HepG2 (cell line): ENCODE data around the gene MFAP5. TPM values are rescaled to one million over a fixed set of nuclear protein-coding genes. Genes with fewer than 3 reads are reported as not detected.

Experiments used
- ATAC-seq: fragments of 200-7000 bp; cut with Tn5 transposase; 3 replicates; pipeline ENCODE4 v1.9.1; 2020; ENCODE audit warnings: mild to moderate bottlenecking, moderate library complexity
- BruUV-seq: library from RNA; stranded (reverse); fragments of 400-500 nt; replicated peaks from 2 replicates; lab custom pipeline; 2021; lab: Mats Ljungman, UMichigan
- CTCF ChIA-PET: fragments of 300-600 bp; formaldehyde crosslinking; extraction: SDS; loops from one replicate; lab custom pipeline; 2021; ENCODE audit warnings: low total read pairs, inconsistent platforms, low intra/inter-chr PET ratio; lab: Yijun Ruan, JAX
- POLR2A ChIA-PET: fragments of 350-600 bp; sonication (Branson Sonifier 250); formaldehyde crosslinking; loops from one replicate; lab custom pipeline; 2020; ENCODE audit warnings: antibody characterized with exemption, inconsistent platforms; lab: Yijun Ruan, JAX
- DNase-seq: peaks from one replicate; pipeline ENCODE4 v3.0.0-alpha.2; 2015; ENCODE audit warnings: low spot score
- FAIRE-seq: peaks from 3 replicates; lab custom pipeline; 2011; peaks lifted over from hg19 to GRCh38; lab: Jason Lieb, UNC
- H2AFZ ChIP-seq: one replicate; pipeline ENCODE4 v1.6.1; 2011; ENCODE audit warnings: low read length, inconsistent platforms
- H3K27ac ChIP-seq: fragments of 300-600 bp; 3 replicates; pipeline ENCODE4 v1.8.0; 2011; ENCODE audit warnings: mixed run types, mild to moderate bottlenecking, mixed read lengths, low read length, inconsistent platforms; ENCODE audit not compliant: insufficient read depth; ENCODE audit errors: extremely low read length
- H3K27me3 ChIP-seq, 2 experiments: fragments of 200-600 bp in 1 of 2; 2 replicates in 1 of 2; 3 replicates in 1 of 2; pipeline versions ENCODE4 v1.6.0 to v1.8.0; 2011; ENCODE audit warnings: low read length in 2 of 2, mild to moderate bottlenecking in 2 of 2, moderate library complexity in 2 of 2, inconsistent platforms in 1 of 2; ENCODE audit not compliant: insufficient read depth in 2 of 2, control insufficient read depth in 1 of 2
- H3K36me3 ChIP-seq, 2 experiments: fragments of 200-600 bp in 1 of 2; replicated peaks in 1 of 2; 2 replicates in 1 of 2; 3 replicates in 1 of 2; pipeline versions ENCODE4 v1.5.1 to v1.8.0; 2011; ENCODE audit warnings: low read length in 2 of 2, inconsistent platforms in 1 of 2; ENCODE audit not compliant: insufficient read depth in 2 of 2, control insufficient read depth in 1 of 2
- H3K4me1 ChIP-seq: 2 replicates; pipeline ENCODE4 v1.5.1; 2012; ENCODE audit warnings: low read length, inconsistent platforms; ENCODE audit not compliant: insufficient read depth
- H3K4me2 ChIP-seq: 2 replicates; pipeline ENCODE4 v1.6.0; 2011; ENCODE audit warnings: low read depth, low read length, inconsistent platforms
- H3K4me3 ChIP-seq, 3 experiments: fragments of 200-600 bp in 1 of 3; sonication (generic), shearing (Covaris generic) in 1 of 3; replicated peaks in 1 of 3; 2 replicates each; pipeline ENCODE4 v1.5.1; 2011 to 2016; ENCODE audit warnings: low read length in 3 of 3, inconsistent platforms in 2 of 3, low read depth in 2 of 3, mild to moderate bottlenecking in 2 of 3, control low read depth in 1 of 3, mixed read lengths in 1 of 3; ENCODE audit not compliant: insufficient read depth in 1 of 3
- H3K79me2 ChIP-seq: one replicate; pipeline ENCODE4 v1.6.1; 2011; ENCODE audit warnings: low read length, inconsistent platforms; ENCODE audit not compliant: insufficient read depth
- H3K9ac ChIP-seq: 2 replicates; pipeline ENCODE4 v1.6.0; 2011; ENCODE audit warnings: mild to moderate bottlenecking, low read depth, low read length, inconsistent platforms; ENCODE audit not compliant: insufficient read depth
- H3K9me3 ChIP-seq: 2 replicates; pipeline ENCODE4 v1.5.1; 2012; ENCODE audit warnings: mild to moderate bottlenecking, low read length
- H4K20me1 ChIP-seq: 2 replicates; pipeline ENCODE4 v1.6.0; 2011; ENCODE audit warnings: inconsistent platforms, mild to moderate bottlenecking, low read length, moderate library complexity; ENCODE audit not compliant: insufficient read depth
- AHR ChIP-seq: IDR thresholded peaks from 2 replicates; pipeline ENCODE4 v1.6.1; 2018; ENCODE audit warnings: missing genetic modification reagents, missing compliant biosample characterization
- CAMTA2 ChIP-seq: sonication (generic); formaldehyde crosslinking; IDR thresholded peaks from 2 replicates; pipeline ENCODE4 v1.4.0; 2020; ENCODE audit warnings: mild to moderate bottlenecking, missing genetic modification reagents, borderline replicate concordance
- ERF ChIP-seq: IDR thresholded peaks from 2 replicates; pipeline ENCODE4 v1.6.1; 2018; ENCODE audit warnings: missing biosample characterization, missing genetic modification reagents
- FIP1L1 ChIP-seq: fragments of 200-400 bp; formaldehyde crosslinking; IDR thresholded peaks from 2 replicates; pipeline ENCODE4 v1.6.1; 2018; ENCODE audit warnings: low read depth, mild to moderate bottlenecking, low read length, moderate library complexity, borderline replicate concordance; ENCODE audit not compliant: insufficient read depth
- FOSL2 ChIP-seq: sonication (generic); formaldehyde crosslinking; IDR thresholded peaks from 2 replicates; pipeline ENCODE4 v1.4.0; 2020; ENCODE audit warnings: missing genetic modification reagents
- FOXJ3 ChIP-seq: sonication (generic); formaldehyde crosslinking; IDR thresholded peaks from 2 replicates; pipeline ENCODE4 v1.4.0; 2020; ENCODE audit warnings: missing genetic modification reagents, mild to moderate bottlenecking, borderline replicate concordance
- HMG20B ChIP-seq: conservative IDR thresholded peaks from 2 replicates; pipeline ENCODE4 v1.6.1; 2016; ENCODE audit warnings: missing genetic modification reagents, missing compliant biosample characterization
- NFATC3 ChIP-seq: sonication (generic); formaldehyde crosslinking; IDR thresholded peaks from 2 replicates; pipeline ENCODE4 v1.5.1; 2020; ENCODE audit warnings: mild to moderate bottlenecking, missing genetic modification reagents
- NR3C1 ChIP-seq: sonication (generic); formaldehyde crosslinking; IDR thresholded peaks from 2 replicates; pipeline ENCODE4 v1.4.0; 2020; ENCODE audit warnings: missing genetic modification reagents
- PREB ChIP-seq: sonication (generic); formaldehyde crosslinking; IDR thresholded peaks from 2 replicates; pipeline ENCODE4 v1.4.0; 2020; ENCODE audit warnings: missing genetic modification reagents
- PRMT3 ChIP-seq: sonication (generic); formaldehyde crosslinking; IDR thresholded peaks from 2 replicates; pipeline ENCODE4 v1.8.1; 2022; ENCODE audit warnings: low read depth, mild to moderate bottlenecking, moderate library complexity, missing genetic modification reagents, borderline replicate concordance
- RARA ChIP-seq: IDR thresholded peaks from 2 replicates; pipeline ENCODE4 v1.6.1; 2016; ENCODE audit warnings: missing genetic modification reagents, missing compliant biosample characterization
- SAP130 ChIP-seq: IDR thresholded peaks from 2 replicates; pipeline ENCODE4 v1.6.1; 2016; ENCODE audit warnings: low read depth
- U2AF1 ChIP-seq: fragments of 200-400 bp; formaldehyde crosslinking; optimal IDR thresholded peaks from 2 replicates; pipeline ENCODE3; 2017; ENCODE audit warnings: mild to moderate bottlenecking, low read depth, low read length
- ZBTB37 ChIP-seq: sonication (generic); formaldehyde crosslinking; IDR thresholded peaks from 2 replicates; pipeline ENCODE4 v1.4.0; 2020; ENCODE audit warnings: mild to moderate bottlenecking, missing genetic modification reagents
- ZFP37 ChIP-seq: sonication (generic); formaldehyde crosslinking; IDR thresholded peaks from 2 replicates; pipeline ENCODE4 v1.4.0; 2020; ENCODE audit warnings: missing genetic modification reagents, borderline replicate concordance
- ZFY ChIP-seq: sonication (generic); formaldehyde crosslinking; IDR thresholded peaks from 2 replicates; pipeline ENCODE4 v1.4.0; 2020; ENCODE audit warnings: missing genetic modification reagents
- ZNF18 ChIP-seq: sonication (generic); formaldehyde crosslinking; IDR thresholded peaks from 2 replicates; pipeline ENCODE4 v1.8.0; 2022; ENCODE audit warnings: mild to moderate bottlenecking, missing genetic modification reagents; ENCODE audit not compliant: insufficient replicate concordance
- ZNF572 ChIP-seq: sonication (generic); formaldehyde crosslinking; IDR thresholded peaks from 2 replicates; pipeline ENCODE4 v1.5.1; 2020; ENCODE audit warnings: mild to moderate bottlenecking, missing genetic modification reagents
- ZNF678 ChIP-seq: sonication (generic); formaldehyde crosslinking; IDR thresholded peaks from 2 replicates; pipeline ENCODE4 v1.4.0; 2020; ENCODE audit warnings: mild to moderate bottlenecking, missing genetic modification reagents
- ZSCAN22 ChIP-seq: sonication (generic); formaldehyde crosslinking; IDR thresholded peaks from 2 replicates; pipeline ENCODE4 v1.4.0; 2020; ENCODE audit warnings: mild to moderate bottlenecking, missing genetic modification reagents
- WGBS: methylation state at CpG from one replicate; pipeline ENCODE4 v1.1.6; 2017; ENCODE audit warnings: low lambda C conversion rate; 5-methylcytosine and 5-hydroxymethylcytosine counted together
- in situ Hi-C: cut with HindIII; loops from 2 replicates; pipeline ENCODE4 v1.10.0; 2017; ENCODE audit warnings: low pct_unique_long_range_greater_than_20kb; ENCODE audit not compliant: extremely low pct_ligation_motif_present
- intact Hi-C: fragments of 100-400 bp; cut with micrococcal nuclease; formaldehyde crosslinking; loops from one replicate; pipeline ENCODE4 v1.10.0; 2022; ENCODE audit not compliant: unreplicated experiment
- polyA plus RNA-seq, 8 experiments: library from polyadenylated mRNA; depleted of rRNA in 3 of 8; stranded (reverse) in 7 of 8; unstranded in 1 of 8; fragments of >200 nt; fragmentation: Illumina TruSeq in 4 of 8; extraction: Trizol in 4 of 8; gene quantifications; 2 replicates each; pipeline versions ENCODE4 v1.2.1 to v1.2.3, GENCODE V29; 2011 to 2016; ENCODE audit warnings: low read depth in 4 of 8, missing spikeins in 1 of 8, mixed read lengths in 1 of 8; ENCODE audit not compliant: insufficient read depth in 1 of 8
- total RNA-seq, 5 experiments: library from RNA; depleted of rRNA; stranded (reverse); fragments of >200 nt; fragmentation: Illumina TruSeq; extraction: Trizol; gene quantifications; 2 replicates each; pipeline ENCODE4 v1.2.3, GENCODE V29; 2016; ENCODE audit warnings: low read depth in 1 of 5

The MFAP5 gene
- total and polyA plus RNA-seq, 2 of the 13 experiments (the other 11 are each of a cell fraction or from before 2014, with no cell fraction given): 0.07 TPM; not detected in 1

- peak overlapping the region; percentile 5 for H2AFZ ChIP-seq
These were observed 7.2 kb downstream of the MFAP5 start for GRCh38 chr12:8655421-8655820.

GRCh38 chr12:8648576-8649205, 13.9 kb downstream of the MFAP5 start:
- Histone ChIP-seq H3K27me3 (peaks cover 0 to 9% of the 10 kb centered on the region in 2 experiments; a peak in 3 of 5 replicates), H2AFZ (no peak overlapping the region), H3K9me3 (no peaks in the 10 kb centered on the region), H3K36me3 (no peaks in the 10 kb centered on the region), H3K27ac (no peak overlapping the region), H3K4me1 (no peaks in the 10 kb centered on the region), H3K4me3 (no peak overlapping the region), H3K4me2 (no peak overlapping the region), H3K79me2 (no peaks in the 10 kb centered on the region), H4K20me1 (no peaks in the 10 kb centered on the region), H3K9ac (no peak overlapping the region)
- no peak for FAIRE-seq
- WGBS: 6% methylated on average over 5 of the region's 8 CpGs
- no peak for DNase-seq
- POLR2A ChIA-PET: no interaction called here
- intact Hi-C loops (no loop called here), in situ Hi-C loops (no loop called here)
- BruUV-seq: no TSS peak
- CTCF ChIA-PET: no interaction called here
- ATAC-seq: no peak
- no peak for TF ChIP-seq NFATC3 (CRISPR knock-in tag)
- no peak for TF ChIP-seq ZNF678
- no peak for TF ChIP-seq NR3C1
- no peak for TF ChIP-seq FOXJ3 (CRISPR knock-in tag)
- no peak for TF ChIP-seq ZBTB37 (CRISPR knock-in tag)
- no peak for TF ChIP-seq PREB (CRISPR knock-in tag)
- TF ChIP-seq PRMT3 (CRISPR knock-in tag): no peak
- no peak for TF ChIP-seq HMG20B (CRISPR knock-in tag)
- no peak for TF ChIP-seq SAP130 (CRISPR knock-in tag)
- TF ChIP-seq ZNF18: no peak
- no peak for TF ChIP-seq ZFP37

More at GRCh38 chr12:8655421-8655820, 7.2 kb downstream of the MFAP5 start:
- no peaks in the 10 kb centered on the region for H3K9me3 ChIP-seq
- H3K4me3 ChIP-seq: no peak overlapping the region
- H3K36me3 ChIP-seq: no peaks in the 10 kb centered on the region
- intact Hi-C loops (no loop called here), in situ Hi-C loops (no loop called here)
- H3K9ac ChIP-seq: no peak overlapping the region
- ATAC-seq (no peak), DNase-seq (no peak), FAIRE-seq (no peak)
- H3K4me1 ChIP-seq: no peaks in the 10 kb centered on the region
- H4K20me1 ChIP-seq: no peaks in the 10 kb centered on the region
- no peaks in the 10 kb centered on the region; a peak in 1 of 5 replicates for H3K27me3 ChIP-seq
- TF ChIP-seq ERF (CRISPR knock-in tag) (no peak), RARA (CRISPR knock-in tag) (no peak), CAMTA2 (CRISPR knock-in tag) (no peak), AHR (CRISPR knock-in tag) (no peak), ZSCAN22 (CRISPR knock-in tag) (no peak), ZFY (no peak), ZNF572 (CRISPR knock-in tag) (no peak), FIP1L1 (no peak), FOSL2 (CRISPR knock-in tag) (no peak), U2AF1 (no peak)
- ChIA-PET POLR2A (no interaction called here), CTCF (no interaction called here)
- no peaks in the 10 kb centered on the region for H3K79me2 ChIP-seq
- no peak overlapping the region for H3K4me2 ChIP-seq
- H3K27ac ChIP-seq: no peak overlapping the region
- 26% methylated on average over 6 of the region's 6 CpGs for WGBS
- no TSS peak for BruUV-seq
